ENCODE results near the gene BTF3. TPM values are rescaled to one million over a fixed set of nuclear protein-coding genes. Genes with fewer than 3 reads are reported as not detected.
"Not testable (repeated sequence)": the region's sequence is repeated elsewhere in the genome, so short reads cannot be mapped to it uniquely, and the experiment has no call there.

The BTF3 gene
- total RNA-seq, 1 donor from 2014 or later, result 913 TPM

DNA sequence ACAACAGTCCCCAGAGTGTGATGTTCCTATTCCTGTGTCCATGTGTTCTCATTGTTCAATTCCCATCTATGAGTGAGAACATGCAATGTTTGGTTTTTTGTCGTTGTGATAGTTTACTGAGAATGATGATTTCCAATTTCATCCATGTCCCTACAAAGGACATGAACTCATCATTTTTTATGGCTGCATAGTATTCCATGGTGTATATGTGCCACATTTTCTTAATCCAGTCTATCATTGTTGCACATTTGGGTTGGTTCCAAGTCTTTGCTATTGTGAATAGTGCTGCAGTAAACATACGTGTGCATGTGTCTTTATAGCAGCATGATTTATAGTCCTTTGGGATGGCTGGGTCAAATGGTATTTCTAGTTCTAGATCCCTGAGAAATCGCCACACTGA lies 29.6 kb upstream of the BTF3 start:
- H3K4me3 Mint-ChIP-seq; H3K4me1 Mint-ChIP-seq (ENCODE audit: low read depth): not testable (repeated sequence)

DNA sequence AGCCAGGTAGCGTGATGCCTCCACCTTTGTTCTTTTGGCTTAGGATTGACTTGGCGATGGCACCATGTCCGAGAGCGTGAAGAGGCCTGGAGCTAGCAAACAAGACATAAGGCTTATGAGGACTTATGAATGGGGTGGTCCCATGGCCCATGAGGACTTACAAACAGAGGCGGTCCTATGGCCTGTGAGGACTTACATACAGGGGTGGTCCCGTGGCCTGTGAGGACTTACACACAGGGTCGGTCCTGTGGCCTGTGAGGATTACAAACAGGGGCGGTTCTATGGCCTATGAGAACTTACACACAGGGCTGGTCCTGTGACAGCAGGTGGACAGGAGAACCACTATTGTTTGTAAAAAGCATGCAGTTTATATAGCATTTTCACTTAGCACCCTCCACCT lies 28.4 kb upstream of the BTF3 start:
- intact Hi-C loops (cut with micrococcal nuclease), result no loop called here
- H3K36me3 Mint-ChIP-seq (ENCODE audit: low read depth), result no peaks in the 10 kb centered on the region
- peaks cover 11% of the 10 kb centered on the region for H3K27me3 Mint-ChIP-seq (ENCODE audit: insufficient read depth)
- H3K4me1 Mint-ChIP-seq (ENCODE audit: low read depth), result no peaks in the 10 kb centered on the region
- H3K9me3 Mint-ChIP-seq, result no peaks in the 10 kb centered on the region
- no peak overlapping the region for H3K27ac Mint-ChIP-seq
- no peak for DNase-seq (ENCODE audit: low spot score)
- H3K4me3 Mint-ChIP-seq, result no peak overlapping the region

More for the DNA sequence above, 29.6 kb upstream of the BTF3 start:
- H3K27me3 Mint-ChIP-seq (ENCODE audit: insufficient read depth), result peaks cover 14% of the 10 kb centered on the region
- intact Hi-C loops (cut with micrococcal nuclease); H3K36me3 Mint-ChIP-seq (ENCODE audit: low read depth); DNase-seq (ENCODE audit: low spot score); H3K9me3 Mint-ChIP-seq; H3K27ac Mint-ChIP-seq: not testable (repeated sequence)

DNA sequence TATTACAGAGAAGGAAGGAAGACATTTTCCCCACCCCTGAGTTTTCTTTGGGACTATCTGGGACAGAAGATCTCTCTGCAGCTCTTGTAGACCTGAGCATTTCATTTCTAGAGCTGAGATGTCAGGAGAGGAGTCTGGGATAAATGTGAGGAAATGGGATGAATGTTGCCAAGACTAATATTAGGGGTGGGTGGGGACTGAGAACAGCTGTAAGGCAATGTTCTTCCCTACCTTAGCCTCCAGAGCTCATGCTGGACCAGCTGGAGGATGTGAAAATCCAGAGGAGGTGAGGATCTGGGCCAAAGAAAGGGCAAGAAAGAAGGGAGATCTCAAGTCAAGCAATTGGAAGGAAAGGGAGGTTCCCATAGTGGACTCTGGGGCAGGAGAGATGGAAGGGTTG lies 26.6 kb upstream of the BTF3 start:
- Mint-ChIP-seq H3K27me3 (ENCODE audit: insufficient read depth) (no peaks in the 10 kb centered on the region), H3K9me3 (no peaks in the 10 kb centered on the region), H3K36me3 (ENCODE audit: low read depth) (no peaks in the 10 kb centered on the region), H3K4me3 (no peak overlapping the region), H3K27ac (no peak overlapping the region), H3K4me1 (ENCODE audit: low read depth) (no peaks in the 10 kb centered on the region)
- no peak for DNase-seq (ENCODE audit: low spot score)
- intact Hi-C loops (cut with micrococcal nuclease), result no loop called here

- no peaks in the 10 kb centered on the region for H3K27me3 Mint-ChIP-seq (ENCODE audit: insufficient read depth)
- no peak overlapping the region for H3K27ac Mint-ChIP-seq
- no peak for DNase-seq (ENCODE audit: low spot score)
- H3K9me3 Mint-ChIP-seq, result no peaks in the 10 kb centered on the region
- H3K4me1 Mint-ChIP-seq (ENCODE audit: low read depth), result no peaks in the 10 kb centered on the region
- no peaks in the 10 kb centered on the region for H3K36me3 Mint-ChIP-seq (ENCODE audit: low read depth)
- intact Hi-C loops (cut with micrococcal nuclease), result no loop called here
- no peak overlapping the region for H3K4me3 Mint-ChIP-seq
These were observed 26.1 kb upstream of the BTF3 start for GRCh38 chr5:73472116-73472515.

- Mint-ChIP-seq H3K27me3 (ENCODE audit: insufficient read depth) (peaks cover 21% of the 10 kb centered on the region), H3K4me1 (ENCODE audit: low read depth) (no peaks in the 10 kb centered on the region), H3K9me3 (no peaks in the 10 kb centered on the region), H3K27ac (no peak overlapping the region), H3K36me3 (ENCODE audit: low read depth) (no peaks in the 10 kb centered on the region), H3K4me3 (no peak overlapping the region)
- DNase-seq (ENCODE audit: low spot score), result no peak
- intact Hi-C loops (cut with micrococcal nuclease), result no loop called here
These were observed 17.7 kb upstream of the BTF3 start for GRCh38 chr5:73480500-73480899.

- H3K4me1 Mint-ChIP-seq (ENCODE audit: low read depth), result no peaks in the 10 kb centered on the region
- DNase-seq (ENCODE audit: low spot score), result no peak
- no peak overlapping the region for H3K4me3 Mint-ChIP-seq
- intact Hi-C loops (cut with micrococcal nuclease), result no loop called here
- H3K27me3 Mint-ChIP-seq (ENCODE audit: insufficient read depth), result peaks cover 29% of the 10 kb centered on the region
- no peaks in the 10 kb centered on the region for H3K9me3 Mint-ChIP-seq
- H3K36me3 Mint-ChIP-seq (ENCODE audit: low read depth), result no peaks in the 10 kb centered on the region
- no peak overlapping the region for H3K27ac Mint-ChIP-seq
These were observed 15.7 kb upstream of the BTF3 start for GRCh38 chr5:73482383-73483136.

DNA sequence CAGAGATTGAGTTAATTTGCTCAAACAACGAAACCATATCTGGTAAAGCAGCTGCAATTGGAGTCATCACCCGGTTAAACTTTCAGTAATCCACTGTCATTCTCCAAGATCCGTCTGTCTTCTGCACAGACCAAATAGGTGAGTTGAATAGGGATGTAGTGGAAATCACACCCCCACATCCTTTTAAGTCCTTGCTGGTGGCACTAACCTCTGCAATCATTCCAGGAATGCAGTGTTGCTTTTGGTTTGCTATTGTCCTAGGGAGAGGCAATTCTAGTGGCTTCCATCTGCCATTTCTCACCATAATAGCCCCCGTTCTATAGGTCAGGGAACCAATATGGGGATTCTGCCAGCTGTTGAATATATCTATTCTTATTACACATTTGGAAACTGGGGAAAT lies 14.6 kb upstream of the BTF3 start:
- Mint-ChIP-seq H3K4me3 (no peak overlapping the region), H3K4me1 (ENCODE audit: low read depth) (no peaks in the 10 kb centered on the region), H3K9me3 (no peaks in the 10 kb centered on the region), H3K27me3 (ENCODE audit: insufficient read depth) (peaks cover 38% of the 10 kb centered on the region), H3K36me3 (ENCODE audit: low read depth) (no peaks in the 10 kb centered on the region), H3K27ac (no peak overlapping the region)
- intact Hi-C loops (cut with micrococcal nuclease), result no loop called here
- DNase-seq (ENCODE audit: low spot score), result no peak

DNA sequence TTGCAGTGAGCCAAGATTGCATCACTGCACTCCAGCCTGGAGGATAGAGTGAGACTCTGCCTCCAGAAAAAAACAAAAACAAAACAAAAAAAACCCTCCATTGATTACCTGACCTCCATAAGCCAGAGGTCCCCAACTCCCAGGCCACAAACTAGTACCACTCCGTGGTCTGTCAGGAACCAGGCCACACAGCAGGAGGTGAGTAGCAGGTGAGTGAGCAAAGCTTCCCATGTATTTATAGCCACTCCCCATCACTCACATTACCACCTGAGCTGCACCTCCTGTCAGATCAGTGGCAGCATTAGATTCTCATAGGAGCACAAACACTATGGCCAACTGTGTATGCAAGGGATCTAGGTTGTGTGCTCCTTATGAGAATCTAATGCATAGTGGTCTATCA lies 13.7 kb upstream of the BTF3 start:
- Mint-ChIP-seq H3K4me3 (no peak overlapping the region), H3K9me3 (no peaks in the 10 kb centered on the region), H3K27ac (no peak overlapping the region), H3K4me1 (ENCODE audit: low read depth) (no peaks in the 10 kb centered on the region), H3K36me3 (ENCODE audit: low read depth) (no peaks in the 10 kb centered on the region), H3K27me3 (ENCODE audit: insufficient read depth) (peaks cover 37% of the 10 kb centered on the region)
- intact Hi-C loops (cut with micrococcal nuclease), result no loop called here
- DNase-seq (ENCODE audit: low spot score), result no peak

- Mint-ChIP-seq H3K4me1 (ENCODE audit: low read depth) (no peaks in the 10 kb centered on the region), H3K9me3 (no peaks in the 10 kb centered on the region), H3K27me3 (ENCODE audit: insufficient read depth) (peaks cover 36% of the 10 kb centered on the region), H3K4me3 (no peak overlapping the region), H3K36me3 (ENCODE audit: low read depth) (no peaks in the 10 kb centered on the region), H3K27ac (no peak overlapping the region)
- intact Hi-C loops (cut with micrococcal nuclease), result no loop called here
- DNase-seq (ENCODE audit: low spot score), result no peak
These were observed 12.5 kb upstream of the BTF3 start for GRCh38 chr5:73485715-73486114.

DNA sequence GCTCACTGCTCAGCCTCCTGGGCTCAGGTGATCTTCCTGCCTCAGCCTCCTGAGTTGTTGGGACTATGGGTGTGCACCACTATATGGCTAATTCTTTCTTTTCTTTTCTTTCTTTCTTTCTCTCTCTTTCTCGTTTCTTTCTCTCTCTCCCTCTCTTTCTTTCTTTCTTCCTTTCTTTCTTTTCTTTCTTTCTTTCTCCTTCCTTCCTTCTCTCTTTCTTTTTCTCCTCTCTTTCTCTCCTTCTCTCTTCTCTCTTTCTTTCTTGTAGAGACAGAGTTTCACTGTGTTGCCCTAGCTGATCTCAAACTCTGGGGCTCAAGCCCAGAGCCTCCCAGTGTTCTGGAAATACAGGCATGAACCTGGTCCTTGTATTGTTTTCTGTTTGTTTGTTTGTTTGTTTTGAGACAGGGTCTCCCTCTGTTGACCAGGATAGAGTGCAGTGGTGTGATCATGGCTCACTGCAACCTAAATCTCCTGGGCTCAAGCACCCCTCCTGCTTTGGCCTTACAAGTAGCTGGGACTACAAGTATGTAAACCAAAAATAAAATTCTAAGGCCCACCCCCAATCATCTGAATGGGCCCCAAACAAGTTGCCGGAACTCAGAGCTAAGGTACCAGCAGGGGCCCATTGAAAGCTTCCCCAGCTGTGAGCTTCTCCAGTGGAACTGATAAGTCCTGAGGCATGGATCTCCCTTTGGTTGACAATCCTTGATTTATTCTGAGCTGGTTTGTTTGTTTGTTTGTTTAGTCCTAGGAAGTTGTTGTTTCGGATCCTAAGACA lies 11.9 kb upstream of the BTF3 start:
- intact Hi-C loops (cut with micrococcal nuclease), result no loop called here
- no peaks in the 10 kb centered on the region for H3K36me3 Mint-ChIP-seq (ENCODE audit: low read depth)
- H3K27me3 Mint-ChIP-seq (ENCODE audit: insufficient read depth), result peaks cover 34% of the 10 kb centered on the region
- no peak overlapping the region for H3K4me3 Mint-ChIP-seq
- H3K27ac Mint-ChIP-seq, result no peak overlapping the region
- H3K4me1 Mint-ChIP-seq (ENCODE audit: low read depth), result no peaks in the 10 kb centered on the region
- no peaks in the 10 kb centered on the region for H3K9me3 Mint-ChIP-seq
- DNase-seq (ENCODE audit: low spot score), result no peak

DNA sequence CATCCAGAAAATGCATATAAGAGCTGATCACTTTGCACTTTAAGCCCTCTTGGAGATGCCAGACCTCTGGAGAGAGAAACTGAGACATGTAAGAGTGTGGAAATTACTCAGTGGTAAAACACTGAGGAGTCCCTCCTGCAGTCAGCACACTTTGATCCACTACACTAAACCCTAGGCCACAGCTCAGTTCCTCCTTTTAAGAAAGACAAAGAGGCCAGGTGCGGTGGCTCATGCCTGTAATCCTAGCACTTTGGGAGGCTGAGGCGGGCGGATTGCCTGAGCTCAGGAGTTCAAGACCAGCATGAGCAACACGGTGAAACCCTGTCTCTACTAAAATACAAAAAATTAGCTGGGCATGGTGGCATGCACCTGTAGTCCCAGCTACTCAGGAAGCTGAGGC lies 11.0 kb upstream of the BTF3 start:
- H3K27ac Mint-ChIP-seq; H3K9me3 Mint-ChIP-seq; DNase-seq (ENCODE audit: low spot score); intact Hi-C loops (cut with micrococcal nuclease); H3K4me3 Mint-ChIP-seq; H3K4me1 Mint-ChIP-seq (ENCODE audit: low read depth); H3K36me3 Mint-ChIP-seq (ENCODE audit: low read depth): not testable (repeated sequence)
- peaks cover 29% of the 10 kb centered on the region for H3K27me3 Mint-ChIP-seq (ENCODE audit: insufficient read depth)

DNA sequence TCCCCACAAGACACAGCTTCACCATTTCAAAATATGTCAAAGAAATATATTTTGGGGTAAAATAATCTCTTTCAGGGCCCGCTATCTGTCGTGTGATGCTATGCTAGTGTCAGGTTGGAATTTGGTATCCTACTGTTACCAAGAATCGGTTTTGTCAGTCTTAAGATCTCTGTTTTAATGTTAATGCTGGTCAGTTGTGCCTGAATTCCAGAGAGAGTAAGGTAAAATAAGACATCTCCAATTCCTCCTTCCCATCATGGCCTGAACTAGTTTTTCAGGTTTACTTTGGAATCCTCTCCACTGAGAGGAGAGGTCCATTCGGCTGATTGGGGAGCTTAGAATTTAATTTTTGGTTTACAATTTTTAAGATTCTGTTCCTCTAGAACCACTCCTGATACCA lies 10.4 kb upstream of the BTF3 start:
- Mint-ChIP-seq H3K27me3 (ENCODE audit: insufficient read depth) (peaks cover 29% of the 10 kb centered on the region), H3K27ac (no peak overlapping the region), H3K4me3 (no peak overlapping the region), H3K9me3 (no peaks in the 10 kb centered on the region), H3K36me3 (ENCODE audit: low read depth) (no peaks in the 10 kb centered on the region), H3K4me1 (ENCODE audit: low read depth) (no peaks in the 10 kb centered on the region)
- DNase-seq (ENCODE audit: low spot score), result no peak
- intact Hi-C loops (cut with micrococcal nuclease), result no loop called here

DNA sequence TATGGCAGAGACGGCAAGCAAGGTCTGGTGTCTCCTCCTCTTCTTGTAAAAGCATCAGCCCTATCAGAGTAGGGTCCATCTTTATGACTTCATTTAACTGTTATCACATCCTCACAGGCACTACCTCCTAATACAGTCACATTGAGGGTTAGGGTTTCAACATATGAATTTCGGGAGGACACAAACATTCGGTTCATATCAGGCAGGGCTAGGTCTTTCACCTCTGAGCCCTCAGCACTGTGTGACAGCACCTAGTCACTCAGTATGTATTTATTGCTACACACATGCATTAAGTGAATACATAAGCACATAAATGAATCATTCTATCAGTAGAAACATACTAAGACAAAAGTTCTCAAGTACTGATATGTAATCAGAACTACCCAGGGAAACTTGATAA lies 9.4 kb upstream of the BTF3 start:
- Mint-ChIP-seq H3K4me3 (no peak overlapping the region), H3K27me3 (ENCODE audit: insufficient read depth) (peaks cover 31% of the 10 kb centered on the region), H3K36me3 (ENCODE audit: low read depth) (no peaks in the 10 kb centered on the region), H3K9me3 (no peaks in the 10 kb centered on the region), H3K4me1 (ENCODE audit: low read depth) (no peaks in the 10 kb centered on the region), H3K27ac (no peak overlapping the region)
- no peak for DNase-seq (ENCODE audit: low spot score)
- intact Hi-C loops (cut with micrococcal nuclease), result no loop called here
